HepG2 (cell line): ENCODE results near the gene RBL1. TPM values are rescaled to one million over a fixed set of nuclear protein-coding genes. Genes with fewer than 3 reads are reported as not detected.

ENCODE experiments used
- EP300 ChIP-seq, 3 experiments: sonication (generic) in 1 of 3; formaldehyde crosslinking in 1 of 3; IDR thresholded peaks; 2 replicates each; pipeline versions ENCODE4 v1.5.1 to v1.6.1; 2011 to 2020; ENCODE audit warnings: low read depth in 2 of 3, low read length in 2 of 3, borderline replicate concordance in 1 of 3, improper control_type of control experiment in 1 of 3, mild to moderate bottlenecking in 1 of 3, missing genetic modification reagents in 1 of 3, moderate library complexity in 1 of 3
- FOXA1 ChIP-seq, 2 experiments: fragments of 450-650 bp in 1 of 2; sonication (generic) in 1 of 2; formaldehyde crosslinking in 1 of 2; IDR thresholded peaks; 2 replicates each; pipeline versions ENCODE4 v1.4.0 to v1.6.1; 2016 to 2020; ENCODE audit warnings: missing genetic modification reagents in 1 of 2
- FOXK2 ChIP-seq: fragments of 450-650 bp; IDR thresholded peaks from 2 replicates; pipeline ENCODE4 v1.6.1; 2016
- FOXM1 ChIP-seq: sonication (generic); formaldehyde crosslinking; IDR thresholded peaks from 2 replicates; pipeline ENCODE4 v1.5.0; 2020; ENCODE audit warnings: missing genetic modification reagents
- GLI4 ChIP-seq: sonication (generic); formaldehyde crosslinking; IDR thresholded peaks from 2 replicates; pipeline ENCODE4 v1.5.1; 2020; ENCODE audit warnings: missing genetic modification reagents, mild to moderate bottlenecking, moderate library complexity, borderline replicate concordance
- HNRNPLL ChIP-seq: fragments of 200-400 bp; formaldehyde crosslinking; IDR thresholded peaks from 2 replicates; pipeline ENCODE4 v1.6.1; 2017; ENCODE audit warnings: mild to moderate bottlenecking, low read depth, low read length; ENCODE audit not compliant: poor library complexity, severe bottlenecking
- KAT7 ChIP-seq: IDR thresholded peaks from 2 replicates; pipeline ENCODE4 v1.6.1; 2018; ENCODE audit warnings: borderline replicate concordance, missing compliant biosample characterization
- PHF8 ChIP-seq: sonication (generic); formaldehyde crosslinking; IDR thresholded peaks from 2 replicates; pipeline ENCODE4 v1.5.0; 2020; ENCODE audit warnings: missing genetic modification reagents
- SMAD1 ChIP-seq: sonication (generic); formaldehyde crosslinking; IDR thresholded peaks from 2 replicates; pipeline ENCODE4 v1.4.0; 2020; ENCODE audit warnings: missing genetic modification reagents, low read depth, mild to moderate bottlenecking, borderline replicate concordance
- SPEN ChIP-seq: sonication (generic); formaldehyde crosslinking; IDR thresholded peaks from 2 replicates; pipeline ENCODE4 v1.5.1; 2020; ENCODE audit warnings: low read depth, mild to moderate bottlenecking, missing genetic modification reagents
- ZFP1 ChIP-seq: IDR thresholded peaks from 2 replicates; pipeline ENCODE4 v1.6.1; 2016
- ZNF17 ChIP-seq: sonication (generic); formaldehyde crosslinking; IDR thresholded peaks from 2 replicates; pipeline ENCODE4 v1.5.0; 2020; ENCODE audit warnings: mild to moderate bottlenecking, missing genetic modification reagents
- ZNF260 ChIP-seq: sonication (generic); formaldehyde crosslinking; IDR thresholded peaks from 2 replicates; pipeline ENCODE4 v1.4.0; 2020; ENCODE audit warnings: missing genetic modification reagents, low read depth, mild to moderate bottlenecking, borderline replicate concordance
- ZNF605 ChIP-seq: sonication (generic); formaldehyde crosslinking; IDR thresholded peaks from 2 replicates; pipeline ENCODE4 v1.8.0; 2022; ENCODE audit warnings: mild to moderate bottlenecking, missing genetic modification reagents
- ZNF709 ChIP-seq: sonication (generic); formaldehyde crosslinking; IDR thresholded peaks from 2 replicates; pipeline ENCODE4 v1.5.0; 2020; ENCODE audit warnings: mild to moderate bottlenecking, missing genetic modification reagents
- ZNF816 ChIP-seq: sonication (generic); formaldehyde crosslinking; IDR thresholded peaks from 2 replicates; pipeline ENCODE4 v1.8.0; 2022; ENCODE audit warnings: missing genetic modification reagents, mild to moderate bottlenecking, borderline replicate concordance
- polyA plus RNA-seq, 8 experiments: library from polyadenylated mRNA; depleted of rRNA in 3 of 8; stranded (reverse) in 7 of 8; unstranded in 1 of 8; fragments of >200 nt; fragmentation: Illumina TruSeq in 4 of 8; extraction: Trizol in 4 of 8; gene quantifications; 2 replicates each; pipeline versions ENCODE4 v1.2.1 to v1.2.3, GENCODE V29; 2011 to 2016; ENCODE audit warnings: low read depth in 4 of 8, missing spikeins in 1 of 8, mixed read lengths in 1 of 8; ENCODE audit not compliant: insufficient read depth in 1 of 8
- total RNA-seq, 5 experiments: library from RNA; depleted of rRNA; stranded (reverse); fragments of >200 nt; fragmentation: Illumina TruSeq; extraction: Trizol; gene quantifications; 2 replicates each; pipeline ENCODE4 v1.2.3, GENCODE V29; 2016; ENCODE audit warnings: low read depth in 1 of 5
- TF ChIP-seq, protein P1 (sequence below): sonication (generic); formaldehyde crosslinking; IDR thresholded peaks from 2 replicates; pipeline ENCODE4 v1.8.0; 2022; ENCODE audit warnings: mild to moderate bottlenecking, missing genetic modification reagents, moderate library complexity
- TF ChIP-seq, protein P2 (sequence below): sonication (generic); formaldehyde crosslinking; IDR thresholded peaks from 2 replicates; pipeline ENCODE4 v1.4.0; 2020; ENCODE audit warnings: low read depth, missing genetic modification reagents
- TF ChIP-seq, protein P3 (sequence below): sonication (generic); formaldehyde crosslinking; conservative IDR thresholded peaks from 2 replicates; pipeline ENCODE4 v1.4.0; 2020; ENCODE audit warnings: missing genetic modification reagents
- TF ChIP-seq, protein P4 (sequence below): sonication (generic); formaldehyde crosslinking; IDR thresholded peaks from 2 replicates; pipeline ENCODE4 v1.8.0; 2022; ENCODE audit warnings: mild to moderate bottlenecking, missing genetic modification reagents; ENCODE audit not compliant: insufficient replicate concordance
- TF ChIP-seq, protein P5 (sequence below): sonication (generic); formaldehyde crosslinking; IDR thresholded peaks from 2 replicates; pipeline ENCODE4 v1.8.1; 2023; ENCODE audit warnings: mild to moderate bottlenecking, missing genetic modification reagents, borderline replicate concordance

Gene RBL1
- total and polyA plus RNA-seq, 2 of the 13 experiments (the other 11 are each of a cell fraction or from before 2014, with no cell fraction given) = 6.0 to 27.5 TPM

DNA sequence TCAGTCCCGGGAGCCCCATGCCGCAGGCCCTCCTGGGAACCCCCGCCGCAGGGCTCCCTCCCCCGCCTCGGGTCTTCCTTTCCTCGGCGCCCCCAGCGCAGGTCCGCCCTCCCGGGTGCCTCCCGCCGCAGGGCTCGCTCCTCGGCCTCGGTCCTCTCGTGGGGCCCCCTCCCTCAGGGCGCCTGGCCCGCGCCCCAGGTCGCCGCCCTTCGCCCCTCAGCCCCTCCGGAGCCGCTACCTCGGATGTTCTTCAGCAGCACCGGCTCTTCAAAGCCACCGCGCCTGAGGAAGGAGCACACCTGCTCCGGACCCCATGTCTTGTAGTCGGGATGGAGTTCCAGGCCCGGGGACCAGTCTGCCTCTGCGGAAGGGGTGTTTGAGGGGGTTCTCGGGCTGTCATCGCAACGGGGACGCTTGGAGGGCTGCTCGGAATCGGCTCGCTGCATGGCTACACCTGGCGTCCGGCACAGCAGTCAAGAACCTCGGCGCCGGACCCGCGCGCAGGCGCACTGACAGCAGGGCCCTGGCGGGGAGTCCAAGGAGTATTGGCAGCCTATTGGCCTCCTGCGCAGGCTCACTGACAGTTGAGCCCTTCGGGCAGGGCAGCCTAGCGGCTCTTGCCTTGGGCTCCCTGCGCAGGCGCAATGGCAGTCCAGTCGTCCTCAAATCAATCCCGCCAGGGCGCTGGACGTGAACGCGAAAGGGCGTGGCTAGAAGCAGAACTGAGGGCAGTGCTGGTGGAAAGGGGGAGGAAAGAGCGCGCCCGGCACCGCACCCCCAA lies 144.4 kb downstream of the RBL1 start, which contains the start of gene SAMHD1 (continued):
- TF ChIP-seq EP300 (IDR thresholded peaks at IDR 0.05; ENCODE audit: low read depth in 2 of 2, low read length in 2 of 2) (no peak), EP300 (CRISPR knock-in tag; IDR thresholded peaks at IDR 0.05; ENCODE audit: borderline replicate concordance) (no peak; the same call in 1 of the 2 replicates), ZNF17 (CRISPR knock-in tag) (no peak), FOXA1 (IDR thresholded peaks at IDR 0.05) (no peak), FOXA1 (CRISPR knock-in tag; IDR thresholded peaks at IDR 0.05) (0 out of 2 replicates have a peak, but pooled peaks have one; percentile 30), FOXK2 (no peak), ZNF605 (CRISPR knock-in tag) (peak; percentile 99), HNRNPLL (peak; percentile 75), KAT7 (CRISPR knock-in tag) (peak; percentile 94), ZFP1 (peak; percentile 72; the same call in 1 of the 2 replicates), ZNF709 (no peak; the same call in none of the 2 replicates), FOXM1 (CRISPR knock-in tag) (no peak), PHF8 (CRISPR knock-in tag) (peak; percentile 95), ZNF816 (CRISPR knock-in tag) (no peak), ZNF260 (CRISPR knock-in tag) (no peak), GLI4 (CRISPR knock-in tag) (peak; percentile 90), SPEN (peak; percentile 77), SMAD1 (CRISPR knock-in tag) (no peak; the same call in 1 of the 2 replicates)
- TF ChIP-seq, protein P1, sequence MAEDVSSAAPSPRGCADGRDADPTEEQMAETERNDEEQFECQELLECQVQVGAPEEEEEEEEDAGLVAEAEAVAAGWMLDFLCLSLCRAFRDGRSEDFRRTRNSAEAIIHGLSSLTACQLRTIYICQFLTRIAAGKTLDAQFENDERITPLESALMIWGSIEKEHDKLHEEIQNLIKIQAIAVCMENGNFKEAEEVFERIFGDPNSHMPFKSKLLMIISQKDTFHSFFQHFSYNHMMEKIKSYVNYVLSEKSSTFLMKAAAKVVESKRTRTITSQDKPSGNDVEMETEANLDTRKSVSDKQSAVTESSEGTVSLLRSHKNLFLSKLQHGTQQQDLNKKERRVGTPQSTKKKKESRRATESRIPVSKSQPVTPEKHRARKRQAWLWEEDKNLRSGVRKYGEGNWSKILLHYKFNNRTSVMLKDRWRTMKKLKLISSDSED (CRISPR knock-in tag) = 0 out of 2 replicates have a peak, but pooled peaks have one; percentile 15
- TF ChIP-seq, protein P2, sequence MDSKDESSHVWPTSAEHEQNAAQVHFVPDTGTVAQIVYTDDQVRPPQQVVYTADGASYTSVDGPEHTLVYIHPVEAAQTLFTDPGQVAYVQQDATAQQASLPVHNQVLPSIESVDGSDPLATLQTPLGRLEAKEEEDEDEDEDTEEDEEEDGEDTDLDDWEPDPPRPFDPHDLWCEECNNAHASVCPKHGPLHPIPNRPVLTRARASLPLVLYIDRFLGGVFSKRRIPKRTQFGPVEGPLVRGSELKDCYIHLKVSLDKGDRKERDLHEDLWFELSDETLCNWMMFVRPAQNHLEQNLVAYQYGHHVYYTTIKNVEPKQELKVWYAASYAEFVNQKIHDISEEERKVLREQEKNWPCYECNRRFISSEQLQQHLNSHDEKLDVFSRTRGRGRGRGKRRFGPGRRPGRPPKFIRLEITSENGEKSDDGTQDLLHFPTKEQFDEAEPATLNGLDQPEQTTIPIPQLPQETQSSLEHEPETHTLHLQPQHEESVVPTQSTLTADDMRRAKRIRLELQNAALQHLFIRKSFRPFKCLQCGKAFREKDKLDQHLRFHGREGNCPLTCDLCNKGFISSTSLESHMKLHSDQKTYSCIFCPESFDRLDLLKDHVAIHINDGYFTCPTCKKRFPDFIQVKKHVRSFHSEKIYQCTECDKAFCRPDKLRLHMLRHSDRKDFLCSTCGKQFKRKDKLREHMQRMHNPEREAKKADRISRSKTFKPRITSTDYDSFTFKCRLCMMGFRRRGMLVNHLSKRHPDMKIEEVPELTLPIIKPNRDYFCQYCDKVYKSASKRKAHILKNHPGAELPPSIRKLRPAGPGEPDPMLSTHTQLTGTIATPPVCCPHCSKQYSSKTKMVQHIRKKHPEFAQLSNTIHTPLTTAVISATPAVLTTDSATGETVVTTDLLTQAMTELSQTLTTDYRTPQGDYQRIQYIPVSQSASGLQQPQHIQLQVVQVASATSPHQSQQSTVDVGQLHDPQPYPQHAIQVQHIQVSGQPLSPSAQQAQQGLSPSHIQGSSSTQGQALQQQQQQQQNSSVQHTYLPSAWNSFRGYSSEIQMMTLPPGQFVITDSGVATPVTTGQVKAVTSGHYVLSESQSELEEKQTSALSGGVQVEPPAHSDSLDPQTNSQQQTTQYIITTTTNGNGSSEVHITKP (CRISPR knock-in tag) = no peak
- TF ChIP-seq, protein P3, sequence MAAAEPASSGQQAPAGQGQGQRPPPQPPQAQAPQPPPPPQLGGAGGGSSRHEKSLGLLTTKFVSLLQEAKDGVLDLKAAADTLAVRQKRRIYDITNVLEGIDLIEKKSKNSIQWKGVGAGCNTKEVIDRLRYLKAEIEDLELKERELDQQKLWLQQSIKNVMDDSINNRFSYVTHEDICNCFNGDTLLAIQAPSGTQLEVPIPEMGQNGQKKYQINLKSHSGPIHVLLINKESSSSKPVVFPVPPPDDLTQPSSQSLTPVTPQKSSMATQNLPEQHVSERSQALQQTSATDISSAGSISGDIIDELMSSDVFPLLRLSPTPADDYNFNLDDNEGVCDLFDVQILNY (CRISPR knock-in tag) = peak; percentile 22; the same call in 1 of the 2 replicates
- TF ChIP-seq, protein P4, sequence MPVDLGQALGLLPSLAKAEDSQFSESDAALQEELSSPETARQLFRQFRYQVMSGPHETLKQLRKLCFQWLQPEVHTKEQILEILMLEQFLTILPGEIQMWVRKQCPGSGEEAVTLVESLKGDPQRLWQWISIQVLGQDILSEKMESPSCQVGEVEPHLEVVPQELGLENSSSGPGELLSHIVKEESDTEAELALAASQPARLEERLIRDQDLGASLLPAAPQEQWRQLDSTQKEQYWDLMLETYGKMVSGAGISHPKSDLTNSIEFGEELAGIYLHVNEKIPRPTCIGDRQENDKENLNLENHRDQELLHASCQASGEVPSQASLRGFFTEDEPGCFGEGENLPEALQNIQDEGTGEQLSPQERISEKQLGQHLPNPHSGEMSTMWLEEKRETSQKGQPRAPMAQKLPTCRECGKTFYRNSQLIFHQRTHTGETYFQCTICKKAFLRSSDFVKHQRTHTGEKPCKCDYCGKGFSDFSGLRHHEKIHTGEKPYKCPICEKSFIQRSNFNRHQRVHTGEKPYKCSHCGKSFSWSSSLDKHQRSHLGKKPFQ (CRISPR knock-in tag) = no peak
- TF ChIP-seq, protein P5, sequence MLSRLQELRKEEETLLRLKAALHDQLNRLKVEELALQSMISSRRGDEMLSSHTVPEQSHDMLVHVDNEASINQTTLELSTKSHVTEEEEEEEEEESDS (CRISPR knock-in tag) = no peak
